SK-N-SH (cell line): ENCODE data around the gene DCST1. TPM values are rescaled to one million over a fixed set of nuclear protein-coding genes. Genes with fewer than 3 reads are reported as not detected.

Source experiments
- CTCF ChIA-PET: fragments of 300-600, 350-600 bp; formaldehyde crosslinking; extraction: SDS; loops from one replicate; lab custom pipeline; 2021; lab: Yijun Ruan, JAX
- POLR2A ChIA-PET: fragments of 350-600 bp; sonication (Branson Sonifier 250); formaldehyde crosslinking; extraction: SDS; loops from one replicate; lab custom pipeline; 2020; ENCODE audit warnings: antibody characterized with exemption, inconsistent platforms; lab: Yijun Ruan, JAX
- DNase-seq: peaks from one replicate; pipeline ENCODE4 v3.0.0; 2012
- H2AFZ ChIP-seq: fragments of 200-600 bp; sonication (generic); 2 replicates; pipeline ENCODE4 v1.8.1; 2016; ENCODE audit warnings: antibody characterized with exemption, mild to moderate bottlenecking, low read depth
- H3F3A ChIP-seq: fragments of 200-600 bp; sonication (generic); replicated peaks from 2 replicates; pipeline ENCODE3; 2016; ENCODE audit warnings: antibody characterized with exemption, mild to moderate bottlenecking; ENCODE audit not compliant: insufficient read depth
- H3K27ac ChIP-seq, 2 experiments: fragments of 200-500 bp in 1 of 2; fragments of 200-600 bp in 1 of 2; sonication (Bioruptor generic) in 1 of 2; sonication (generic), shearing (Covaris generic) in 1 of 2; 2 replicates each; pipeline versions ENCODE4 v1.5.1 to v1.6.1; 2014 to 2016; ENCODE audit warnings: low read depth in 2 of 2, inconsistent platforms in 1 of 2, low read length in 1 of 2, mild to moderate bottlenecking in 1 of 2, mixed read lengths in 1 of 2
- H3K27me3 ChIP-seq: fragments of 200-600 bp; sonication (generic), shearing (Covaris generic); 2 replicates; pipeline ENCODE4 v1.6.1; 2016; ENCODE audit warnings: mixed run types; ENCODE audit not compliant: insufficient read depth
- H3K36me3 ChIP-seq, 2 experiments: fragments of 200-500 bp in 1 of 2; fragments of 200-600 bp in 1 of 2; sonication (Bioruptor generic) in 1 of 2; sonication (generic) in 1 of 2; replicated peaks in 1 of 2; 2 replicates each; pipeline versions ENCODE3 to v1.5.1; 2014 to 2016; ENCODE audit warnings: low read length in 1 of 2, mild to moderate bottlenecking in 1 of 2; ENCODE audit not compliant: insufficient read depth in 2 of 2, control insufficient read depth in 1 of 2
- H3K4me1 ChIP-seq, 2 experiments: fragments of 200-500 bp in 1 of 2; fragments of 200-600 bp in 1 of 2; sonication (Bioruptor generic) in 1 of 2; sonication (generic), shearing (Covaris generic) in 1 of 2; 2 replicates each; pipeline versions ENCODE4 v1.5.1 to v1.6.1; 2014 to 2016; ENCODE audit warnings: low read depth in 1 of 2, low read length in 1 of 2, mixed run types in 1 of 2; ENCODE audit not compliant: insufficient read depth in 2 of 2, control insufficient read depth in 1 of 2
- H3K4me2 ChIP-seq: fragments of 200-600 bp; sonication (generic), shearing (Covaris generic); 2 replicates; pipeline ENCODE4 v1.6.1; 2017; ENCODE audit warnings: mixed run types
- H3K4me3 ChIP-seq, 2 experiments: fragments of 200-500 bp in 1 of 2; fragments of 200-600 bp in 1 of 2; sonication (Bioruptor generic) in 1 of 2; sonication (generic), shearing (Covaris generic) in 1 of 2; 2 replicates each; pipeline versions ENCODE4 v1.5.1 to v1.8.1; 2014 to 2016; ENCODE audit warnings: low read depth in 2 of 2, inconsistent platforms in 1 of 2, low read length in 1 of 2, mild to moderate bottlenecking in 1 of 2, mixed read lengths in 1 of 2, moderate library complexity in 1 of 2
- H3K79me2 ChIP-seq: fragments of 200-600 bp; sonication (generic); 2 replicates; pipeline ENCODE4 v1.8.1; 2017; ENCODE audit warnings: mild to moderate bottlenecking; ENCODE audit not compliant: insufficient read depth
- H3K9ac ChIP-seq: fragments of 200-600 bp; sonication (generic); 2 replicates; pipeline ENCODE4 v1.6.1; 2017; ENCODE audit warnings: mixed run types
- H3K9me2 ChIP-seq: fragments of 200-600 bp; sonication (generic); 2 replicates; pipeline ENCODE4 v1.6.1; 2017; ENCODE audit warnings: mixed run types
- H3K9me3 ChIP-seq: fragments of 200-600 bp; sonication (generic); 2 replicates; pipeline ENCODE4 v1.6.1; 2017; ENCODE audit warnings: mixed run types, mild to moderate bottlenecking, moderate library complexity
- H4K20me1 ChIP-seq: fragments of 200-600 bp; sonication (generic); 2 replicates; pipeline ENCODE4 v1.6.1; 2017; ENCODE audit warnings: mild to moderate bottlenecking, mixed run types; ENCODE audit not compliant: insufficient read depth
- EZH2phosphoT487 ChIP-seq: fragments of 200-600 bp; sonication (generic); IDR thresholded peaks from 2 replicates; pipeline ENCODE4 v1.6.1; 2017; ENCODE audit warnings: low read depth, mixed run types, mild to moderate bottlenecking, antibody characterized with exemption, moderate library complexity, borderline replicate concordance
- IRF3 ChIP-seq: fragments of 150-350 bp; IDR thresholded peaks from 2 replicates; pipeline ENCODE4 v1.6.1; 2016; ENCODE audit warnings: mild to moderate bottlenecking, low read depth, low read length
- MAX ChIP-seq: IDR thresholded peaks from 2 replicates; pipeline ENCODE4 v1.4.0; 2012; ENCODE audit warnings: low read depth
- MEF2A ChIP-seq: IDR thresholded peaks from 2 replicates; pipeline ENCODE4 v1.4.0; 2012; ENCODE audit warnings: low read depth, borderline replicate concordance
- NFIC ChIP-seq: IDR thresholded peaks from 2 replicates; pipeline ENCODE4 v1.4.0; 2012; ENCODE audit warnings: borderline replicate concordance
- PBX3 ChIP-seq: IDR thresholded peaks from 2 replicates; pipeline ENCODE4; 2012
- POLR2AphosphoS5 ChIP-seq: IDR thresholded peaks from 2 replicates; pipeline ENCODE4 v1.6.1; 2012; ENCODE audit warnings: low read depth, low read length
- RAD21 ChIP-seq: IDR thresholded peaks from 2 replicates; pipeline ENCODE4 v1.6.1; 2012; ENCODE audit warnings: mild to moderate bottlenecking, low read length
- RFX5 ChIP-seq: IDR thresholded peaks from 2 replicates; pipeline ENCODE4 v1.6.1; 2012; ENCODE audit warnings: mild to moderate bottlenecking, improper control_type of control experiment, low read length
- SIN3A ChIP-seq: IDR thresholded peaks from 2 replicates; pipeline ENCODE4 v1.6.1; 2012; ENCODE audit warnings: low read depth, mild to moderate bottlenecking, low read length, moderate library complexity, borderline replicate concordance
- TCF12 ChIP-seq: IDR thresholded peaks from 2 replicates; pipeline ENCODE4 v1.4.0; 2012
- TEAD4 ChIP-seq: IDR thresholded peaks from 2 replicates; pipeline ENCODE4 v1.4.0; 2012; ENCODE audit warnings: mild to moderate bottlenecking, borderline replicate concordance; ENCODE audit not compliant: insufficient read depth
- WGBS: methylation state at CpG from one replicate; pipeline ENCODE4 v1.1.6; 2017; ENCODE audit warnings: low lambda C conversion rate; 5-methylcytosine and 5-hydroxymethylcytosine counted together
- polyA plus RNA-seq, 3 experiments: library from polyadenylated mRNA; depleted of rRNA; stranded (reverse); fragments of >200 nt; gene quantifications; 2 replicates each; pipeline ENCODE4 v1.2.3, GENCODE V29; 2012

Gene DCST1
- polyA plus RNA-seq, 1 of the 3 experiments (the other 2 are of a cell fraction), result not detected

- ChIA-PET CTCF (interaction anchor here (1.1 to 9.3 kb wide), 9 partner anchors 14 to 460 kb away, joined by 3 to 149 read pairs (median 11); partner anchors contain the start of genes ADAM15, DCST1, DCST2 and PYGO2), POLR2A (interaction anchor here (0.6 kb wide), 1 partner anchor 25 kb away, joined by 4 read pairs; no protein-coding TSS in a partner anchor)
- no peak overlapping the region for H3K4me3 ChIP-seq
- H3K27ac ChIP-seq, result no peak overlapping the region
- H4K20me1 ChIP-seq, result no peaks in the 10 kb centered on the region
- H3K36me3 ChIP-seq, result peaks cover 0 to 16% of the 10 kb centered on the region in 2 experiments
- H3K27me3 ChIP-seq, result no peaks in the 10 kb centered on the region
- H3F3A ChIP-seq, result peaks cover 6% of the 10 kb centered on the region
- 84% methylated on average over 11 of the region's 11 CpGs for WGBS
- TF ChIP-seq MAX, result no peak
- no peak for TF ChIP-seq TEAD4
- TF ChIP-seq NFIC, result no peak
- 0 out of 2 replicates have a peak, but pooled peaks have one; percentile 13 for TF ChIP-seq POLR2AphosphoS5
- no peak for TF ChIP-seq SIN3A
- TF ChIP-seq RFX5, result no peak
- no peak overlapping the region for H3K4me2 ChIP-seq
- H3K9me2 ChIP-seq, result no peaks in the 10 kb centered on the region
- no peak for DNase-seq
- no peaks in the 10 kb centered on the region for H3K79me2 ChIP-seq
- no peak overlapping the region for H3K9ac ChIP-seq
- no peak overlapping the region for H2AFZ ChIP-seq
- H3K4me1 ChIP-seq, result peaks cover 0 to 10% of the 10 kb centered on the region in 2 experiments; a peak in 1 of 4 replicates
- H3K9me3 ChIP-seq, result no peaks in the 10 kb centered on the region
Measured at GRCh38 chr1:155019377-155020245, 14.0 kb upstream of the DCST1 start.

GRCh38 chr1:155022136-155022926 lies 11.3 kb upstream of the DCST1 start:
- CTCF ChIA-PET, result interaction anchor here (1.0 to 4.9 kb wide), 14 partner anchors 10 to 145 kb away, joined by 3 to 28 read pairs (median 6); partner anchors contain the start of genes ADAM15, DCST1, DCST2 and LENEP
- Histone ChIP-seq H2AFZ (no peak overlapping the region), H3F3A (peaks cover 6% of the 10 kb centered on the region), H3K4me1 (peaks cover 0 to 5% of the 10 kb centered on the region in 2 experiments; a peak in 1 of 4 replicates), H3K36me3 (no peaks in the 10 kb centered on the region), H3K4me3 (no peak overlapping the region), H3K27ac (no peak overlapping the region), H3K4me2 (no peak overlapping the region), H3K9ac (no peak overlapping the region)
- TF ChIP-seq IRF3 (no peak), MEF2A (no peak), TCF12 (no peak), RAD21 (no peak), EZH2phosphoT487 (no peak), PBX3 (no peak)
- TF ChIP-seq, all 33 proteins: peak for 0
- Histone ChIP-seq H3K9me3 (no peaks in the 10 kb centered on the region), H3K79me2 (no peaks in the 10 kb centered on the region), H4K20me1 (no peaks in the 10 kb centered on the region), H3K27me3 (no peaks in the 10 kb centered on the region), H3K9me2 (no peaks in the 10 kb centered on the region)
- POLR2A ChIA-PET, result interaction anchor here (1.3 kb wide), 1 partner anchor 11 kb away, joined by 4 read pairs; no protein-coding TSS in a partner anchor
- DNase-seq, result no peak
- WGBS, result 69% methylated on average over 8 of the region's 8 CpGs
